GM21526 (cell line): Measurements from ENCODE around the gene ZNF487.

Source experiments
- ATAC-seq: cut with Tn5 transposase; IDR thresholded peaks from one replicate; pipeline ENCODE4 v1.9.1; 2021; ENCODE audit warnings: moderate library complexity; ENCODE audit not compliant: unreplicated experiment, low FRiP score

Gene ZNF487

GRCh38 chr10:43482319-43483078 is 45.6 kb downstream of the ZNF487 start:
- no peak for ATAC-seq

- no peak for ATAC-seq
Measured at GRCh38 chr10:43491855-43492254, 54.9 kb downstream of the ZNF487 start.

- ATAC-seq, result no peak
Measured at GRCh38 chr10:43502931-43503330, 66.0 kb downstream of the ZNF487 start.

- ATAC-seq, result no peak
Measured at GRCh38 chr10:43524434-43525247, 87.7 kb downstream of the ZNF487 start.
